T-cell (primary cell): ENCODE data around the gene CPOX. TPM values are rescaled to one million over a fixed set of nuclear protein-coding genes. Genes with fewer than 3 reads are reported as not detected.
A peak's percentile ranks its signal among the peaks of the same experiment; 100 is the strongest.

Source experiments
- ATAC-seq, 4 experiments: fragments of 200-7000 bp in 3 of 4; fragments of 150-1000 bp in 1 of 4; cut with Tn5 transposase; replicated peaks in 1 of 4; 1 replicate in 3 of 4; 2 replicates in 1 of 4; pipeline ENCODE4 v1.10.0; 2021; ENCODE audit warnings: moderate library complexity in 3 of 4, mild to moderate bottlenecking in 2 of 4, moderate number of reproducible peaks in 1 of 4
- CTCF ChIA-PET, 2 donors: fragments of 300-600 bp; sonication (Branson Sonifier 250); formaldehyde crosslinking; loops; one replicate each; lab custom pipeline; 2022; ENCODE audit warnings: antibody characterized with exemption in 2 of 2; lab: Charles Lee
- POLR2A ChIA-PET, 2 donors: fragments of 300-600 bp; sonication (Branson Sonifier 250); formaldehyde crosslinking; loops; one replicate each; lab custom pipeline; 2022; ENCODE audit warnings: antibody characterized with exemption in 2 of 2; lab: Charles Lee
- DNase-seq, 35 experiments: peaks; one replicate each; pipeline versions ENCODE4 v3.0.0 to v3.0.0-alpha.2; 2013 to 2023
- H3K27ac ChIP-seq: one replicate; pipeline ENCODE4 v1.5.1; 2013; ENCODE audit warnings: low read length
- H3K27me3 ChIP-seq, 2 experiments: replicated peaks in 1 of 2; 1 replicate in 1 of 2; 2 replicates in 1 of 2; pipeline versions ENCODE4 v1.6.1 to v1.7.0; 2013; ENCODE audit warnings: low read length in 1 of 2, mixed read lengths in 1 of 2; ENCODE audit not compliant: control insufficient read depth in 2 of 2, insufficient read depth in 2 of 2; ENCODE audit errors: extremely low read depth in 1 of 2
- H3K36me3 ChIP-seq, 2 donors: 1 replicate in 1 of 2; 2 replicates in 1 of 2; pipeline versions ENCODE4 v1.6.1 to v1.7.0; 2013; ENCODE audit warnings: low read length in 1 of 2; ENCODE audit not compliant: control insufficient read depth in 2 of 2, insufficient read depth in 1 of 2; ENCODE audit errors: extremely low read depth in 1 of 2
- H3K4me1 ChIP-seq, 2 experiments: 1 replicate in 1 of 2; 2 replicates in 1 of 2; pipeline versions ENCODE4 v1.6.1 to v1.7.0; 2013; ENCODE audit warnings: low read length in 2 of 2, mixed read lengths in 1 of 2; ENCODE audit not compliant: insufficient read depth in 2 of 2, control insufficient read depth in 1 of 2; ENCODE audit errors: extremely low read depth in 1 of 2
- H3K4me3 ChIP-seq, 2 donors: 1 replicate in 1 of 2; 2 replicates in 1 of 2; pipeline versions ENCODE4 v1.5.1 to v1.7.0; 2013; ENCODE audit warnings: mild to moderate bottlenecking in 2 of 2, low read length in 1 of 2, moderate library complexity in 1 of 2; ENCODE audit not compliant: control insufficient read depth in 1 of 2; ENCODE audit errors: extremely low read depth in 1 of 2
- H3K9me3 ChIP-seq: 2 replicates; pipeline ENCODE4 v1.7.0; 2013
- H3K27ac Mint-ChIP-seq, 2 donors: one replicate each; pipeline ENCODE4 v1.8.0; 2020 to 2021; ENCODE audit warnings: mild to moderate bottlenecking in 2 of 2, mixed read lengths in 2 of 2
- H3K27me3 Mint-ChIP-seq, 2 donors: one replicate each; pipeline ENCODE4 v1.8.0; 2021 to 2022; ENCODE audit warnings: mixed read lengths in 2 of 2
- H3K36me3 Mint-ChIP-seq: one replicate; pipeline ENCODE4 v1.8.0; 2021; ENCODE audit warnings: mixed read lengths
- H3K4me1 Mint-ChIP-seq, 3 donors: one replicate each; pipeline ENCODE4 v1.8.0; 2020 to 2022; ENCODE audit warnings: mixed read lengths in 3 of 3, mild to moderate bottlenecking in 1 of 3
- H3K4me3 Mint-ChIP-seq, 3 donors: one replicate each; pipeline ENCODE4 v1.8.0; 2020 to 2022; ENCODE audit warnings: mild to moderate bottlenecking in 3 of 3, mixed read lengths in 3 of 3, moderate library complexity in 3 of 3
- H3K9me3 Mint-ChIP-seq, 3 donors: one replicate each; pipeline ENCODE4 v1.8.0; 2020 to 2022; ENCODE audit warnings: mixed read lengths in 3 of 3
- WGBS: methylation state at CpG from one replicate; pipeline ENCODE4 v1.1.5; 2013; ENCODE audit warnings: missing lambda C conversion rate; ENCODE audit not compliant: insufficient coverage; 5-methylcytosine and 5-hydroxymethylcytosine counted together
- total RNA-seq, 35 experiments: library from RNA in 6 of 35; stranded (reverse) in 6 of 35; fragments of 120-200 nt in 1 of 35; gene quantifications; one replicate each; pipeline versions ENCODE4 v1.2.1 to v1.2.4 and lab custom pipeline; 2013 to 2026

CPOX gene
- total RNA-seq, 5 donors from 2014 or later (not counting 1 experiment from before 2014, with no cell fraction given), result 13.9 to 47.6 (median 44.6) TPM

DNA sequence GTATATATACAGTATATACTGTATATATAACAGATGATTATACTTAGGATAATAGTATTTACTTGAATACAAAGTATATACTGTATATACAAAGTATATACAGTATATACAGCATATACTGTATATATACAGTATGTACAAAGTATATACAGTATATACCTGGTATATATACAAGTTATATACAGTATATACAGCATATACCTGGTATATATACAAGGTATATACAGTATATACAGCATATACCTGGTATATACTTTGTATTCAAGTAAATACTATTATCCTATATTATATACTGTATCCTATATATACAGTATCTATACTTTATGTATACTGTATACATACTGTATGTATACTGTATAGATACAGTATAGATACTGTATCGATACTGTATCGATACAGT, 14.6 kb upstream of the CPOX start:
- H3K9me3 ChIP-seq, result no peaks in the 10 kb centered on the region
- no peak overlapping the region for H3K4me3 Mint-ChIP-seq
- ChIA-PET POLR2A (no interaction called here), CTCF (interaction anchor here in 1 of 2 donors (0.7 kb wide), 1 partner anchor 37 kb away, joined by 3 read pairs; no protein-coding TSS in a partner anchor)
- ATAC-seq (no peak), DNase-seq (no peak)
- H3K27ac ChIP-seq, result no peak overlapping the region
- peaks cover 0 to 11% of the 10 kb centered on the region in 2 experiments for H3K27me3 ChIP-seq
- no peaks in the 10 kb centered on the region for H3K4me1 Mint-ChIP-seq
- H3K27ac Mint-ChIP-seq, result no peak overlapping the region
- no peaks in the 10 kb centered on the region for H3K4me1 ChIP-seq
- H3K36me3 Mint-ChIP-seq, result peaks cover 4% of the 10 kb centered on the region
- H3K9me3 Mint-ChIP-seq, result peaks cover 3 to 23% (median 8%) of the 10 kb centered on the region in 3 donors
- H3K27me3 Mint-ChIP-seq, result peaks cover 13 to 21% of the 10 kb centered on the region in 2 donors
- H3K4me3 ChIP-seq, result no peak overlapping the region
- no CpG with 5 or more reads among the region's 2 CpGs for WGBS
- no peaks in the 10 kb centered on the region for H3K36me3 ChIP-seq

DNA sequence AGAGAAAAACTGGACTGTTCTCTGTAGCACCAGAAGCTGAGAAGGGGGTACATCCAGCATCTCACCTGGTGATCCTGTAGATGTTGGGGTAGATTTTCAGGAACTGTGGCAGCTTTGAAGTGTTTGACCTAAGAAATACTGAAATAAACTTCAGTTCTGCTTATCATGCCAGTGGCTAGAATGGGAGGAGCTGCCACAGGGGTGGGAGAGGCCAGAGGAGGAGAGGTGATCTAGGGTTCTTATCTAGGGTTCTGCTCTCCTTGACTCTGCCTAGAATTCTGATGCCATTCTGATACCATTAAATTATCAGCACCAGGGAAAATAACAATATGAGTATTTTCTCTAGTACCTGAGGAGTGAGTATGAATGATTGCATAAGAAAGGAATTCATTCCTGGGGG, 10.2 kb upstream of the CPOX start:
- peaks cover 0 to 11% (median 0%) of the 10 kb centered on the region in 3 donors for H3K9me3 Mint-ChIP-seq
- Histone ChIP-seq H3K4me1 (no peaks in the 10 kb centered on the region), H3K27me3 (peaks cover 0 to 5% of the 10 kb centered on the region in 2 experiments), H3K27ac (no peak overlapping the region), H3K4me3 (no peak overlapping the region), H3K9me3 (no peaks in the 10 kb centered on the region), H3K36me3 (no peaks in the 10 kb centered on the region)
- ChIA-PET CTCF (interaction anchor here (0.5 to 2.6 kb wide), 5 partner anchors 8 to 565 kb away, joined by 3 to 11 read pairs (median 4); no protein-coding TSS in a partner anchor), POLR2A (no interaction called here)
- no peak overlapping the region for H3K27ac Mint-ChIP-seq
- peaks cover 13% of the 10 kb centered on the region in 2 donors for H3K27me3 Mint-ChIP-seq
- no peaks in the 10 kb centered on the region for H3K4me1 Mint-ChIP-seq
- ATAC-seq (no peak), DNase-seq (no peak)
- H3K4me3 Mint-ChIP-seq, result no peak overlapping the region
- no peaks in the 10 kb centered on the region for H3K36me3 Mint-ChIP-seq

DNA sequence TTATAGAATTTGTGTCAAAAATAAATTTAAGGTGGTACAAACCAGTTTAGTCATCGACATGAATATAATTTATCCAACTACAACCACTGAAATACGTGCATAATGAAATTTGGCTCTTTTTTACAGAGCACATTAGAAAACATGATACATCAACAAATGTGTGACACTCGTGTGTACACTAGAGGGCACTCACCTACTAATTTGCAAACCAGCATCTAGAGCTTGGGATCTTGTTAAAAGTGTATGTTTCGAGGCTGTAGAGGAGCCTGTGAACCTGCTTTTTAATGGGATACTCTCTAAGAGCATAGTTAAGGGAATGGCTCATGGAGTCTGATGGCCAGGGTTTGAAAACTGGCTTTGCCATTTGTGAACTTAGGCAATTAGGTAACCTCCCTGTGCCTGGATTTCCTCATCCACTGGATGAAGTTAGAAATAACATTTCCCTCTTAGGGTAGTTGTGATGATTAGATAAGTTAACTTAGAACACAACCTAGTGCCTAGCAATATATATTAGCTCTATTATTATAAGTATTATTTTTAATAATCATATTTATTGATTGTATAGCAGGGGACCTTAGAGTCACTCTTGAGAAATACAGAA, 8.8 kb upstream of the CPOX start:
- Histone ChIP-seq H3K9me3 (no peaks in the 10 kb centered on the region), H3K27ac (no peak overlapping the region), H3K4me1 (no peaks in the 10 kb centered on the region), H3K27me3 (peaks cover 0 to 5% of the 10 kb centered on the region in 2 experiments), H3K36me3 (no peaks in the 10 kb centered on the region), H3K4me3 (no peak overlapping the region)
- ChIA-PET POLR2A (interaction anchor here (0.6 kb wide), 2 partner anchors 78 to 1654 kb away, joined by 4 to 7 read pairs; no protein-coding TSS in a partner anchor), CTCF (interaction anchor here (0.7 to 2.6 kb wide), 12 partner anchors 10 to 562 kb away, joined by 3 to 30 read pairs (median 4); partner anchors contain the start of gene CLDND1 (in 1 of the 2))
- H3K27me3 Mint-ChIP-seq, result peaks cover 10 to 13% of the 10 kb centered on the region in 2 donors
- H3K4me3 Mint-ChIP-seq, result no peak overlapping the region
- H3K36me3 Mint-ChIP-seq, result no peaks in the 10 kb centered on the region
- no peak overlapping the region for H3K27ac Mint-ChIP-seq
- no peaks in the 10 kb centered on the region for H3K4me1 Mint-ChIP-seq
- 31% methylated on average over 3 of the region's 4 CpGs for WGBS
- peak in 3 of 4 experiments; percentile 58 to 70 (median 63) for ATAC-seq
- peak in 6 of 35 experiments; percentile 2 to 51 (median 14) for DNase-seq
- peaks cover 0 to 7% (median 0%) of the 10 kb centered on the region in 3 donors for H3K9me3 Mint-ChIP-seq

DNA sequence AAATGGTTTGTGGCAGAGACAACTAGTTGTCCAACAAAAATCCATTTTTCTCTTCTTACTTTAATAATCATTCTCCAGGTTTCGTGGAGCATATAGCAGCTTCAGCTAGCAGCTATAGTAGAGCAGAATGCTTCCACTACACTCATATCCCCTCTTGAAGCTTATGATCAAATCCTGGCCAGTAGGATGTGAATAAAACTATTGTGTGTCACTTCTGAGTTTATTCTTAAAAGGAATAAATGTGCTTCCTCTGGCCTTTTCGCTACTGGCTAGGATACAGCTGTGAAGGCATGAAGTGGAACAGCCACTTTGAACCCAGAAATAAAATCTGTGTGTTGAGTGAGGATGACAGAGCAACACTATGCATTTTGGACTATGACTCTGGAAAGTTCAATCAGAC, 7.8 kb upstream of the CPOX start:
- H3K9me3 Mint-ChIP-seq, result peaks cover 0 to 5% (median 0%) of the 10 kb centered on the region in 3 donors
- 86% methylated on average over 1 of the region's 2 CpGs for WGBS
- CTCF ChIA-PET, result interaction anchor here (0.6 to 2.6 kb wide), 4 partner anchors 13 to 214 kb away, joined by 3 to 30 read pairs (median 7); no protein-coding TSS in a partner anchor
- H3K36me3 Mint-ChIP-seq, result no peaks in the 10 kb centered on the region
- Histone ChIP-seq H3K27me3 (peaks cover 0 to 5% of the 10 kb centered on the region in 2 experiments), H3K36me3 (no peaks in the 10 kb centered on the region), H3K27ac (no peak overlapping the region), H3K4me1 (no peaks in the 10 kb centered on the region), H3K4me3 (no peak overlapping the region), H3K9me3 (no peaks in the 10 kb centered on the region)
- H3K27ac Mint-ChIP-seq, result no peak overlapping the region
- H3K4me1 Mint-ChIP-seq, result no peaks in the 10 kb centered on the region
- no peak overlapping the region for H3K4me3 Mint-ChIP-seq
- ATAC-seq (no peak), DNase-seq (no peak)
- POLR2A ChIA-PET, result no interaction called here
- peaks cover 10 to 11% of the 10 kb centered on the region in 2 donors for H3K27me3 Mint-ChIP-seq

DNA sequence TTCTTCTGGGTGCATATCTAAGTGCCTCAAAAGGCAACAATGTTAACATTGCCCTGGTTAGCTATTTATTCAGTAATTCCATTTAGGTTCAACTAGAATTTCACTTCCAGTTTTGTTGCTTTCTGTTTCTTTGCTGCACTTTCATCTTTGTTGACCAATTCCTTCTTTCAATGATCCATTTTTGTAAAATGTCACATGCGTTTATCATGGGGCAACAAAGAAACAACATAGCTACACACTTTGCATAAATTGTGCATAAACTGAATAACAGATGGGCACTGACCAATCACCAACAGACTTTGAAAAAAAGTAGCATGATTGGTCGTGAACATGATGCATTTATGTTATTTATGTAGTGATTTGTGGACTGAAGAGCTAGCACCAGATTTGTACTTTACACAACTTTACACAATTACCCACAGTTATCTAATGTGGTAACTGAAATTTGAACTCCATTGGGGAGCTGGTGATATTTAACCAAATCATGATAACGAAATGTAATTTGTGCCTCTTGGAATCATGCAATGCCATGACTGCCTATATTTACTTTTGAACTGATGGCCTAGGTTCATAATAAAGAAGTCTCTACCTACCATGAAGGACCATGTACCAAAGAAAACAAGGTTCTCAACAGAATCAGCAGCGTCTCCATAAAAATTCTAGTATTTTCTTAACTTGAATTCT, 7.1 kb upstream of the CPOX start:
- Mint-ChIP-seq H3K27me3 (peaks cover 7 to 10% of the 10 kb centered on the region in 2 donors), H3K27ac (no peak overlapping the region), H3K9me3 (peaks cover 0 to 5% (median 0%) of the 10 kb centered on the region in 3 donors), H3K36me3 (no peaks in the 10 kb centered on the region), H3K4me1 (no peaks in the 10 kb centered on the region), H3K4me3 (no peak overlapping the region)
- DNase-seq (no peak), ATAC-seq (no peak)
- Histone ChIP-seq H3K4me1 (no peaks in the 10 kb centered on the region), H3K27me3 (peaks cover 0 to 2% of the 10 kb centered on the region in 2 experiments), H3K4me3 (no peak overlapping the region), H3K9me3 (no peaks in the 10 kb centered on the region), H3K27ac (no peak overlapping the region), H3K36me3 (no peaks in the 10 kb centered on the region)
- WGBS, result no CpG with 5 or more reads among the region's 4 CpGs
- ChIA-PET POLR2A (no interaction called here), CTCF (interaction anchor here (0.6 to 2.6 kb wide), 4 partner anchors 36 to 215 kb away, joined by 3 to 30 read pairs (median 4); no protein-coding TSS in a partner anchor)

DNA sequence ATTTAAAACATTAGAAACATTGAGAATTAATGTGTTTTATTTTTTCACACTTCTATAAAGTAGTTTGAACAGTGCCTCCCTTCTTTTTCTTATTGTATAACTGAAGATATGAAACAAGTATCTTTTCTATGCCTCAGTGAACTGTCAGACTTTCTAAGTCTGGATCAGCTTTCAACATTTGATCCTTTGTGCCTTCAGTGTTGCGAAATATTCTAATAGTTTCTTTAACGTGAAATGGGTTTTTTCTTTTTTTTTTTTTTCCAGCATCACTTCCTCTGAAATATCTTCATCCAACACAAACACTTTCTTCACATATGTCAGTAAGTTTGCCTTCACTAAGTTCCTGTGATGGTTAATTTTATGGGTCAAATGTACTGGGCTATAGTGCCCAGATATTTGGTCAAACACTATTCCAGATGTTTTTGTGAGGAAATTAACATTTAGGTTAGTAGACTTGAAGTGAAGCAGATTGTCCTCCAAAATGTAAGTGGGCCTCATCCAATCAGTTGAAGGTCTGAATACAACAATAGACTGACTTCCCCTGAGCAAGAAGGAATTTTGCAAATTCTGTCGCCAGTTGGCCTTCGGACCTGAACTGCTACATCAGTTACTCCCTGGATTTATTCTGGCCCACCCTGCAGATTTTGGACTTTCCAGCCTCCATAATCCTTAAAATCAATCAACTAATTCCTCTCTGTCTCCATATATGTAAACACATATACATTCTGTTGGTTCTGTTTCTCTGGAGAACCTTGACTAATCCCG, 6.4 kb upstream of the CPOX start:
- POLR2A ChIA-PET, result no interaction called here
- Mint-ChIP-seq H3K4me1 (no peaks in the 10 kb centered on the region), H3K27me3 (peaks cover 4 to 10% of the 10 kb centered on the region in 2 donors), H3K36me3 (no peaks in the 10 kb centered on the region), H3K4me3 (no peak overlapping the region), H3K9me3 (peaks cover 0 to 5% (median 0%) of the 10 kb centered on the region in 3 donors), H3K27ac (no peak overlapping the region)
- no peak overlapping the region for H3K4me3 ChIP-seq
- DNase-seq (no peak), ATAC-seq (no peak)
- no peaks in the 10 kb centered on the region for H3K36me3 ChIP-seq
- H3K27me3 ChIP-seq, result peaks cover 0 to 2% of the 10 kb centered on the region in 2 experiments
- H3K27ac ChIP-seq, result no peak overlapping the region
- CTCF ChIA-PET, result interaction anchor here (0.6 to 1.1 kb wide), 4 partner anchors 24 to 216 kb away, joined by 3 to 6 read pairs (median 3); no protein-coding TSS in a partner anchor
- H3K4me1 ChIP-seq, result no peaks in the 10 kb centered on the region
- H3K9me3 ChIP-seq, result no peaks in the 10 kb centered on the region
- WGBS, result 78% methylated on average over 1 of the region's 5 CpGs
